ENCODE results near the gene TRH.

DNA sequence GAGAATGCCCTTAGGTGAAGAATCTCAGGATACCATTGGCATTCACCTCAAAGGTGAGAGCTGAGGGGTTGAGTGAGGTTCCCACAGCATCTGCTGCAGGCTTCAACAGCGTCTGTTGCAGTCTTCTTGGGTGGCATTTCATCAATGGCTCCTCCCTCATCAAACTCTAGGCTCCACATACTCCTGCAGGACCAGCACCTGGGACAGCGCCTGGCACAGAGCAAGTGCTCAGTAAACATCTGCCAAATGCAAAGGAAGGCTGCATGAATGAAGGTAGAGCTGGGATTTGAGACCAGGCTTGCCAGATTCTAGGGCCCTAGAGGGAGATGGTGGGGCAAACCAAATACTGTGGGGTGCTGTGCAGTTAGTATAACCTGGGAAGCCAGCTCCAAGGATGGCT, 9.6 kb downstream of the TRH start:
- TF ChIP-seq, protein P1, sequence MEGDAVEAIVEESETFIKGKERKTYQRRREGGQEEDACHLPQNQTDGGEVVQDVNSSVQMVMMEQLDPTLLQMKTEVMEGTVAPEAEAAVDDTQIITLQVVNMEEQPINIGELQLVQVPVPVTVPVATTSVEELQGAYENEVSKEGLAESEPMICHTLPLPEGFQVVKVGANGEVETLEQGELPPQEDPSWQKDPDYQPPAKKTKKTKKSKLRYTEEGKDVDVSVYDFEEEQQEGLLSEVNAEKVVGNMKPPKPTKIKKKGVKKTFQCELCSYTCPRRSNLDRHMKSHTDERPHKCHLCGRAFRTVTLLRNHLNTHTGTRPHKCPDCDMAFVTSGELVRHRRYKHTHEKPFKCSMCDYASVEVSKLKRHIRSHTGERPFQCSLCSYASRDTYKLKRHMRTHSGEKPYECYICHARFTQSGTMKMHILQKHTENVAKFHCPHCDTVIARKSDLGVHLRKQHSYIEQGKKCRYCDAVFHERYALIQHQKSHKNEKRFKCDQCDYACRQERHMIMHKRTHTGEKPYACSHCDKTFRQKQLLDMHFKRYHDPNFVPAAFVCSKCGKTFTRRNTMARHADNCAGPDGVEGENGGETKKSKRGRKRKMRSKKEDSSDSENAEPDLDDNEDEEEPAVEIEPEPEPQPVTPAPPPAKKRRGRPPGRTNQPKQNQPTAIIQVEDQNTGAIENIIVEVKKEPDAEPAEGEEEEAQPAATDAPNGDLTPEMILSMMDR (conservative IDR thresholded peaks at IDR 0.05; ENCODE audit: low read depth, low read length) = no peak
- TF ChIP-seq POLR2A (IDR thresholded peaks at IDR 0.05; ENCODE audit: low read depth, low read length) (no peak), RFX5 (IDR thresholded peaks at IDR 0.05; ENCODE audit: low read depth, low read length) (no peak), USF2 (IDR thresholded peaks at IDR 0.05; ENCODE audit: low read depth, low read length) (no peak), RAD21 (IDR thresholded peaks at IDR 0.05; ENCODE audit: low read length) (no peak), CEBPB (IDR thresholded peaks at IDR 0.05; ENCODE audit: low read depth, low read length) (no peak), BHLHE40 (IDR thresholded peaks at IDR 0.05; ENCODE audit: low read depth, low read length) (no peak), CHD1 (IDR thresholded peaks at IDR 0.05; ENCODE audit: low read depth, low read length) (no peak), RCOR1 (IDR thresholded peaks at IDR 0.05; ENCODE audit: insufficient replicate concordance, low read length) (no peak), NFE2L2 (IDR thresholded peaks at IDR 0.05; ENCODE audit: low read depth, low read length) (no peak), SMC3 (IDR thresholded peaks at IDR 0.05; ENCODE audit: low read depth, low read length) (no peak)
